ENCODE results near the gene APCDD1.

- no peak for TF ChIP-seq CTCF (IDR thresholded peaks at IDR 0.05 in 8 of 11, conservative IDR thresholded peaks at IDR 0.05 in 3 of 11)
- TF ChIP-seq POLR2A (IDR thresholded peaks at IDR 0.05) = no peak
Observed at GRCh38 chr18:10454681-10455557, 484 bp downstream of the APCDD1 start.

Measured in spleen (tissue), 7 donors.